Tibial nerve (tissue), 4 donors: ENCODE data around the gene MAN1A1.

ENCODE experiments used
- CTCF ChIP-seq, 5 experiments: fragments of 200-600 bp in 3 of 5; fragments of 450-650 bp in 2 of 5; sonication (generic) in 3 of 5; IDR thresholded peaks; one replicate each; pipeline ENCODE4 v1.5.1; 2016 to 2019; ENCODE audit warnings: antibody characterized with exemption in 5 of 5, mild to moderate bottlenecking in 3 of 5, moderate library complexity in 2 of 5
- EP300 ChIP-seq, 2 donors: sonication (generic); formaldehyde crosslinking; IDR thresholded peaks; one replicate each; pipeline ENCODE4 v1.6.1; 2017; ENCODE audit warnings: antibody characterized with exemption in 2 of 2, mild to moderate bottlenecking in 1 of 2

- TF ChIP-seq EP300 (IDR thresholded peaks at IDR 0.05) (no peak), CTCF (IDR thresholded peaks at IDR 0.05) (no peak)
These were observed 79.0 kb downstream of the MAN1A1 start for GRCh38 chr6:119270545-119270944.
